PC-3 (cell line): Measurements from ENCODE around the gene ROPN1L. TPM values are rescaled to one million over a fixed set of nuclear protein-coding genes. Genes with fewer than 3 reads are reported as not detected.

Source experiments
- ATAC-seq: fragments of 200-7000 bp; cut with Tn5 transposase; 2 replicates; pipeline ENCODE4 v1.9.1; 2020; ENCODE audit warnings: mild to moderate bottlenecking, moderate library complexity
- BruUV-seq: library from RNA; stranded (reverse); fragments of 400-500 nt; replicated peaks from 2 replicates; lab custom pipeline; 2021; lab: Mats Ljungman, UMichigan
- CTCF ChIA-PET: fragments of 300-600 bp; sonication (Branson Sonifier 250); formaldehyde crosslinking; loops from one replicate; lab custom pipeline; 2022; ENCODE audit warnings: antibody characterized with exemption; lab: Charles Lee
- POLR2A ChIA-PET: fragments of 300-600 bp; sonication (Branson Sonifier 250); formaldehyde crosslinking; loops from one replicate; lab custom pipeline; 2022; ENCODE audit warnings: antibody characterized with exemption; ENCODE audit not compliant: unreplicated experiment; lab: Charles Lee
- DNase-seq: peaks from one replicate; pipeline ENCODE4 v3.0.0-alpha.2; 2015
- H2AFZ ChIP-seq: fragments of 300-600 bp; sonication (generic); 2 replicates; pipeline ENCODE4 v1.6.0; 2016; ENCODE audit warnings: antibody characterized with exemption, low read length
- H3F3A ChIP-seq: fragments of 300-600 bp; sonication (generic); one replicate; pipeline ENCODE4 v1.6.0; 2017; ENCODE audit warnings: antibody characterized with exemption, low read length, control low read depth, mild to moderate bottlenecking; ENCODE audit not compliant: unreplicated experiment
- H3K27ac ChIP-seq: fragments of 300-600 bp; sonication (generic); 2 replicates; pipeline ENCODE4 v1.5.1; 2016; ENCODE audit warnings: mild to moderate bottlenecking, low read length
- H3K27me3 ChIP-seq: fragments of 300-600 bp; sonication (generic); 2 replicates; pipeline ENCODE4 v1.6.1; 2016; ENCODE audit warnings: low read length, mixed read lengths
- H3K36me3 ChIP-seq: fragments of 300-600 bp; sonication (generic); 2 replicates; pipeline ENCODE4 v1.6.1; 2016; ENCODE audit warnings: low read depth, mixed run types, low read length, mixed read lengths
- H3K4me1 ChIP-seq: fragments of 300-600 bp; sonication (generic); 2 replicates; pipeline ENCODE4 v1.5.1; 2016; ENCODE audit warnings: low read length; ENCODE audit not compliant: insufficient read depth
- H3K4me2 ChIP-seq: fragments of 300-600 bp; sonication (generic); 2 replicates; pipeline ENCODE4 v1.6.0; 2016; ENCODE audit warnings: low read length
- H3K4me3 ChIP-seq: fragments of 300-600 bp; sonication (generic); 2 replicates; pipeline ENCODE4 v1.5.1; 2016; ENCODE audit warnings: mild to moderate bottlenecking, low read length, mixed read lengths
- H3K79me2 ChIP-seq: fragments of 300-600 bp; sonication (generic); 2 replicates; pipeline ENCODE4 v1.6.1; 2017; ENCODE audit warnings: low read length, mixed read lengths
- H3K9ac ChIP-seq: fragments of 300-600 bp; sonication (generic); 2 replicates; pipeline ENCODE4 v1.6.0; 2016; ENCODE audit warnings: mild to moderate bottlenecking, low read length
- H3K9me2 ChIP-seq: fragments of 300-600 bp; sonication (generic); replicated peaks from 2 replicates; pipeline ENCODE4 v1.6.1; 2016; ENCODE audit warnings: mixed run types, low read length, mixed read lengths
- H3K9me3 ChIP-seq: fragments of 300-600 bp; sonication (generic); 2 replicates; pipeline ENCODE4 v1.6.1; 2016; ENCODE audit warnings: low read length, mixed read lengths
- H4K20me1 ChIP-seq: fragments of 300-600 bp; sonication (generic); 2 replicates; pipeline ENCODE4 v1.6.1; 2016; ENCODE audit warnings: low read length, mixed read lengths
- EZH2 ChIP-seq: fragments of 300-600 bp; sonication (generic); IDR thresholded peaks from one replicate; pipeline ENCODE4 v1.6.1; 2017; ENCODE audit warnings: antibody characterized with exemption, mild to moderate bottlenecking, low read length; ENCODE audit not compliant: unreplicated experiment
- EZH2phosphoT487 ChIP-seq: fragments of 300-600 bp; sonication (generic); IDR thresholded peaks from 2 replicates; pipeline ENCODE4 v1.6.1; 2018; ENCODE audit warnings: mild to moderate bottlenecking, antibody characterized with exemption, low read length, borderline replicate concordance
- intact Hi-C: fragments of 100-400 bp; cut with micrococcal nuclease; formaldehyde crosslinking; loops from 2 replicates; pipeline ENCODE4 v1.9.0; 2023
- total RNA-seq: library from RNA; depleted of rRNA; stranded (reverse); fragments of >200 nt; gene quantifications from 2 replicates; pipeline ENCODE4 v1.2.3, GENCODE V29; 2014
- TF ChIP-seq, protein P1 (sequence below): fragments of 300-600 bp; sonication (generic); conservative IDR thresholded peaks from 2 replicates; pipeline ENCODE4 v1.5.1; 2017; ENCODE audit warnings: antibody characterized with exemption, low read depth, mild to moderate bottlenecking, low read length

Gene ROPN1L
- total RNA-seq, 1 experiment from 2014 or later = 0.95 TPM

DNA sequence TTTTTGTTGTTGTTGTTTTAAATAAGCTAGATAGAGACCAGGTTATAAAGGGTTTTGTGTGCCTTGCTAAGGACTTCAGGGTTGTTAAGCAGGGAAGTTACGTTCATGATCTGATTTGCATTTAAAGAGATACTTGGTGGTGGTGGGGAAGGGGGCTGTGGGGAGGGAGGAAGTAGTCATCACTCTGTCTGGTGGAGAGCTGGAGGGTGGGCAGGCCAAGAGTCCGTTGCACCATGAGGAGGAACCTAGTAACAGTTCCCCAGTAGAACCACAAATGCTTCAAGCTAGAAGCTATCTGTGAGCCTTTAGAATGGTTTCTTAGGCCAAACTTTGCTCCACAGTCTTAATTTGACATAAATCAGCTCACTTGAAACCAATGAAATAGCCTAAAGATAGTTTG, 18.7 kb upstream of the ROPN1L start:
- Histone ChIP-seq H3K27me3 (no peaks in the 10 kb centered on the region), H3K4me1 (peaks cover 13% of the 10 kb centered on the region), H3F3A (peaks cover 5% of the 10 kb centered on the region), H3K9me2 (no peaks in the 10 kb centered on the region), H3K27ac (no peak overlapping the region), H2AFZ (no peak overlapping the region), H4K20me1 (no peaks in the 10 kb centered on the region), H3K9ac (no peak overlapping the region), H3K4me3 (no peak overlapping the region), H3K36me3 (peaks cover 96% of the 10 kb centered on the region), H3K9me3 (no peaks in the 10 kb centered on the region), H3K4me2 (no peak overlapping the region), H3K79me2 (no peaks in the 10 kb centered on the region)
- ATAC-seq (no peak), DNase-seq (no peak)
- ChIA-PET CTCF (interaction anchor here (0.6 to 2.0 kb wide), 3 partner anchors 25 to 1480 kb away, joined by 3 to 11 read pairs (median 8); no protein-coding TSS in a partner anchor), POLR2A (interaction anchor here (0.6 kb wide), 1 partner anchor 154 kb away, joined by 4 read pairs; no protein-coding TSS in a partner anchor)
- intact Hi-C loops = no loop called here
- BruUV-seq = no TSS peak
- TF ChIP-seq EZH2phosphoT487 (no peak), EZH2 (no peak)

DNA sequence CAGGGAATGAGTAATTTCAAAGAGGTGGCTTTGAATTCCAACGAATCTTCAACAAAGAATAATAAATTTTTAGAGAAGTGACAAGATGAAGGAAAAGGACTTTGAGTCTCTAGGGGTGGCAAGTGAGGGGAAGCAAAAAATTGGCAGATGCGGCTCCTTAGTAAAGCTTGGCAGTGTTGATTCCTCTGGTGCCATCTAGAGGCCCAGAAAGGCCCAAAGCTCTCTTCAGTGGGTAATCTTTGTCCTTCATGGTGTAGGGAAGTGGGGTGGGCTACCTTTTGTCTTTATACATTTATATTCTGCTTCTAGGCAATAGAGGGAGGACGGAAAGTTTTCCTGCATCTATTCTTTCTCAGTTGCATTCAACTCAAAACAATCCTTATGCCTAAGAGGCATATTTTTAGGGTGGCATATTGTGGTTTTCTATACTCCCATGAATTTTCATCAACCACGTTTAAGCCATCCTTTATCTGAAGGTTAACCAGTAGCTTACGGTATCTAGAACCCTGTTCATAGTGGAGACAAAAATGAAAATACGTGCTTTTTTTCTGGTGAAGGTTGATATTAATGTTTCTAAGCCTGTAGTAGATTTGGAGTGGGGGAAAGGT, 17.5 kb upstream of the ROPN1L start:
- DNase-seq (peak; percentile 65), ATAC-seq (peak; percentile 67)
- ChIA-PET CTCF (interaction anchor here (2.0 kb wide), 1 partner anchor 140 kb away, joined by 11 read pairs; no protein-coding TSS in a partner anchor), POLR2A (interaction anchor here (0.6 kb wide), 1 partner anchor 472 kb away, joined by 4 read pairs; no protein-coding TSS in a partner anchor)
- BruUV-seq = no TSS peak
- H3K9me3 ChIP-seq = no peaks in the 10 kb centered on the region
- peaks cover 5% of the 10 kb centered on the region for H3F3A ChIP-seq
- H3K9me2 ChIP-seq = no peaks in the 10 kb centered on the region
- no peaks in the 10 kb centered on the region for H3K79me2 ChIP-seq
- peaks cover 13% of the 10 kb centered on the region for H3K4me1 ChIP-seq
- TF ChIP-seq, protein P1, sequence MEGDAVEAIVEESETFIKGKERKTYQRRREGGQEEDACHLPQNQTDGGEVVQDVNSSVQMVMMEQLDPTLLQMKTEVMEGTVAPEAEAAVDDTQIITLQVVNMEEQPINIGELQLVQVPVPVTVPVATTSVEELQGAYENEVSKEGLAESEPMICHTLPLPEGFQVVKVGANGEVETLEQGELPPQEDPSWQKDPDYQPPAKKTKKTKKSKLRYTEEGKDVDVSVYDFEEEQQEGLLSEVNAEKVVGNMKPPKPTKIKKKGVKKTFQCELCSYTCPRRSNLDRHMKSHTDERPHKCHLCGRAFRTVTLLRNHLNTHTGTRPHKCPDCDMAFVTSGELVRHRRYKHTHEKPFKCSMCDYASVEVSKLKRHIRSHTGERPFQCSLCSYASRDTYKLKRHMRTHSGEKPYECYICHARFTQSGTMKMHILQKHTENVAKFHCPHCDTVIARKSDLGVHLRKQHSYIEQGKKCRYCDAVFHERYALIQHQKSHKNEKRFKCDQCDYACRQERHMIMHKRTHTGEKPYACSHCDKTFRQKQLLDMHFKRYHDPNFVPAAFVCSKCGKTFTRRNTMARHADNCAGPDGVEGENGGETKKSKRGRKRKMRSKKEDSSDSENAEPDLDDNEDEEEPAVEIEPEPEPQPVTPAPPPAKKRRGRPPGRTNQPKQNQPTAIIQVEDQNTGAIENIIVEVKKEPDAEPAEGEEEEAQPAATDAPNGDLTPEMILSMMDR = peak; percentile 87
- TF ChIP-seq EZH2 (no peak), EZH2phosphoT487 (no peak)
- no peak overlapping the region for H3K4me2 ChIP-seq
- intact Hi-C loops = loop anchor here (1.0 kb wide), 1 partner anchor 140 kb away; no protein-coding TSS in a partner anchor
- H2AFZ ChIP-seq = no peak overlapping the region
- no peaks in the 10 kb centered on the region for H4K20me1 ChIP-seq
- H3K27me3 ChIP-seq = no peaks in the 10 kb centered on the region
- no peak overlapping the region for H3K27ac ChIP-seq
- H3K9ac ChIP-seq = no peak overlapping the region
- peaks cover 89% of the 10 kb centered on the region for H3K36me3 ChIP-seq
- no peak overlapping the region for H3K4me3 ChIP-seq

DNA sequence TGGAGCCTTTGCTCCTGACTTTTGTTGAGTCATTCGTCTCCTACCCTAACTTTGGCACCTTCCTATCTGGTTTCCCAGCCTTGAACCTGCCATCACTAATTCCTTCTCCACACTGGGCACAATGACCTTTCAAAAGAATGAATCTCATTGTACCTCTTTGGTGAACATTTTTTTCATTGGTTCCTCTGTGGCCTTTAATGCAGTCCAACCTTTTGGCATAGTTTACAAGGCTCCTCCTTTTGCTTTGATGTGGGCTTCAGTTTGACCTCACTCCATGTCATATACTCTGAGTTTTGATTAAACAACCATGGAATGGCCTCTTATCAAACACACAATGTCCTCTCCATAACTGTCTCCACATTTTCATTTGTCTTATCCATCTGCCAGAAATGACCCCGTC, 14.5 kb upstream of the ROPN1L start:
- H3K4me2 ChIP-seq = no peak overlapping the region
- H3K4me3 ChIP-seq = no peak overlapping the region
- POLR2A ChIA-PET = no interaction called here
- H3K36me3 ChIP-seq = peaks cover 83% of the 10 kb centered on the region
- TF ChIP-seq, protein P1 = no peak
- TF ChIP-seq EZH2 (no peak), EZH2phosphoT487 (no peak)
- no peak overlapping the region for H3K9ac ChIP-seq
- no peaks in the 10 kb centered on the region for H3K9me3 ChIP-seq
- BruUV-seq = no TSS peak
- peaks cover 5% of the 10 kb centered on the region for H3F3A ChIP-seq
- H3K27ac ChIP-seq = no peak overlapping the region
- no peak for DNase-seq
- intact Hi-C loops = no loop called here
- H3K9me2 ChIP-seq = no peaks in the 10 kb centered on the region
- no peak overlapping the region for H2AFZ ChIP-seq
- H4K20me1 ChIP-seq = 0 out of 2 replicates have a peak, but pooled peaks cover 3% of the 10 kb centered on the region
- ATAC-seq = no peak
- no peaks in the 10 kb centered on the region for H3K27me3 ChIP-seq
- H3K4me1 ChIP-seq = no peaks in the 10 kb centered on the region
- H3K79me2 ChIP-seq = no peaks in the 10 kb centered on the region
- CTCF ChIA-PET = no interaction called here
